ENCODE measurements around the gene KCNMB4. TPM values are rescaled to one million over a fixed set of nuclear protein-coding genes. Genes with fewer than 3 reads are reported as not detected.

KCNMB4 gene
- total RNA-seq, 4 donors from 2014 or later = 0.65 to 2.8 (median 1.1) TPM

GRCh38 chr12:70359458-70360197 lies 6.5 kb upstream of the KCNMB4 start:
- no peak for TF ChIP-seq CTCF (IDR thresholded peaks at IDR 0.05; ENCODE audit: low read depth)

GRCh38 chr12:70360218-70360617 lies 5.9 kb upstream of the KCNMB4 start:
- TF ChIP-seq CTCF (IDR thresholded peaks at IDR 0.05; ENCODE audit: low read depth) = no peak

GRCh38 chr12:70364695-70365397 lies 1.2 kb upstream of the KCNMB4 start:
- no peak for TF ChIP-seq CTCF (IDR thresholded peaks at IDR 0.05; ENCODE audit: low read depth)

- TF ChIP-seq CTCF (IDR thresholded peaks at IDR 0.05; ENCODE audit: low read depth) = no peak
Observed at GRCh38 chr12:70365398-70365647, 767 bp upstream of the KCNMB4 start.

- no peak for TF ChIP-seq CTCF (IDR thresholded peaks at IDR 0.05; ENCODE audit: low read depth)
Observed at GRCh38 chr12:70366581-70367257, 629 bp downstream of the KCNMB4 start.

GRCh38 chr12:70367258-70368141 lies 1.4 kb downstream of the KCNMB4 start:
- no peak for TF ChIP-seq CTCF (IDR thresholded peaks at IDR 0.05; ENCODE audit: low read depth)

All from subcutaneous adipose tissue (tissue), 4 donors.